Stimulated activated CD8-positive, alpha-beta memory T cell treated with anti-CD3 and anti-CD28 coated beads, Interleukin-12 subunit alpha, Interleukin-12 subunit beta, amount 100 ng/mL, for 24 hours (primary cell): ENCODE data around the gene STARD5.
"Not testable (repeated sequence)": the region's sequence is repeated elsewhere in the genome, so short reads cannot be mapped to it uniquely, and the experiment has no call there.

Experiments used
- DNase-seq: peaks from one replicate; pipeline ENCODE4 v3.0.0-alpha.2; 2020; ENCODE audit errors: extremely low read depth

STARD5 gene, protein sequence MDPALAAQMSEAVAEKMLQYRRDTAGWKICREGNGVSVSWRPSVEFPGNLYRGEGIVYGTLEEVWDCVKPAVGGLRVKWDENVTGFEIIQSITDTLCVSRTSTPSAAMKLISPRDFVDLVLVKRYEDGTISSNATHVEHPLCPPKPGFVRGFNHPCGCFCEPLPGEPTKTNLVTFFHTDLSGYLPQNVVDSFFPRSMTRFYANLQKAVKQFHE

DNA sequence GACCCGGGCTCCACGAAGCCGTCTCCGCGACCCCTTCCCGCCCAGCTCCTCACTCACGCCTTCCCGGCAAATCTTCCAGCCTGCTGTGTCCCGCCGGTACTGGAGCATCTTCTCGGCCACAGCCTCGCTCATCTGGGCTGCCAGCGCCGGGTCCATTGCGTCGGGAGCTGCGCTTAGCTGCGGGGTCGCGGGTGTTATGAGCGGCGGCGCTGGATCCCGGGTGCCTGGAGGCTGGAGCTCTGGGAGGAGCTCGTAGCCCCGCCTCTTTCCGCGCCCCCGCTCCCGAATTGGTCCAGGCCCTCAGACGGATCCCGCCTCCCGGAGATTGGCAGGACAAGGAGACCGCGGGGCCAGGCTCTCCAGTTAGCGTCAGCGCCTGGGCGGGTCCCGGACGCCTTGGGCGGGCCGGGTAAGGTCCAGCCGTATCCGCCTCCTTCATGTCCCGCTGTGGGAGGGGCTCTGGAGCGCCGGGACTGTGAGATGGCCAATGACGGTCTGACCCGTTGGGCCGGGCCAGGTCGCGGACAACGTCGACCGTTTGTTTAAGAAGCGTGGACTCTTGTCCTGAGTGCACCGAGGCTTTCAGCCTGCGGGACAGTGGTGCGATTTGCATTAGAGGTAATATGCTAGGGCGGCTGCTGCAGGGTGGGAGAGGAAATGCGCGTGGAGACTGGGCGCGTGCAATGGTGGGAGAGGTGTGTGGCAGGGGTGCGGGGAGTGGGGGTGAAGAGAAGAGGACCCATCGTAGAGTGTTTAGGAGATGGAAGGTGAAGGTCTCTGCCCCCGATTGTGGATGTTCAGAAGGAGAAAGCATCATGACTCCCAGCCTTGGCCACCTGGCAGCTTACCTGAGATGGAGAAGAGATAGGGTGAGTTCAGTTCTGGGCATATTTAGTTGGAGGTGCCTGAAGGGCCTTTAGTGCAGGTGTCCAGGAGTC is at the start of gene STARD5:
STARD5 (minus strand) TSS at position 198 of the 938 bp plus-strand sequence; CDS start at position 156, 42 bp downstream.
- DNase-seq, result peak; percentile 95

DNA sequence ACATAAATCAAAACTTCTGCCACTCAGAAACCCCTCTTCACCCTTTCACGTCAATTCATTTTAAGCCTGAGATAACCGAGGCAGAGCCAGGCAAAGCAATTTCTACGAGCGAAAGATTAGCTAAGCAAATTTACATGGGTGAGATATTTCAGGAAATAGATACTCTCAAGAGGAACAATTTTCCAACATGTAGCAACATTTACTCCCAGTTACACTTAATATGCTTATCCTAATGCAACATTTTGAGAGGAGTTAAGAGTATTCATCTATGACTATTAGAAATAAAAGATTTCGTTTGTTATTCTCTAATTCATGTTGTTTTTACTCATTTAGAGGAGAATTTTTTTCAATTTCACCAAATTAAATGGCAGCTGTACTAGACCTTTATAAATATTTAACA is 49.2 kb upstream of the STARD5 start:
- DNase-seq, result no peak

DNA sequence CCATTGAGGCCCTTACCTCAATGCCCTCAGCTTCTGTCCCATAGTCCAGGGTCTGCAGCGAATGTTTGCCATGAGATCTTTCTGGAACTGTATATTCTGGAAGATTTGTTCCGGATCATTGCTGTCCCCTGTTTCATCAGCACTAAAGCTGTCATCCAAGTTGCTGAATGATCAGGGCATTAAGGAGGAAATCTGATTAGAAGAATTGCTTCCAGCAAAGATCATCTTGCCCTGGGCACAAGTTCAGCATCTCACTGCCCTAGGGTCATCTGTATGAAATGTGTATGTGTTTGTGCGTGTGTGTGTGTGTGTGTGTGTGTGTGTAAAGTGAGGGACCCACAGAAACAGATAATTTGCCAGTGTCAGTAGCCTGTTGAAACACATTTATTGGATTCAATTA is 48.6 kb upstream of the STARD5 start:
- no peak for DNase-seq

DNA sequence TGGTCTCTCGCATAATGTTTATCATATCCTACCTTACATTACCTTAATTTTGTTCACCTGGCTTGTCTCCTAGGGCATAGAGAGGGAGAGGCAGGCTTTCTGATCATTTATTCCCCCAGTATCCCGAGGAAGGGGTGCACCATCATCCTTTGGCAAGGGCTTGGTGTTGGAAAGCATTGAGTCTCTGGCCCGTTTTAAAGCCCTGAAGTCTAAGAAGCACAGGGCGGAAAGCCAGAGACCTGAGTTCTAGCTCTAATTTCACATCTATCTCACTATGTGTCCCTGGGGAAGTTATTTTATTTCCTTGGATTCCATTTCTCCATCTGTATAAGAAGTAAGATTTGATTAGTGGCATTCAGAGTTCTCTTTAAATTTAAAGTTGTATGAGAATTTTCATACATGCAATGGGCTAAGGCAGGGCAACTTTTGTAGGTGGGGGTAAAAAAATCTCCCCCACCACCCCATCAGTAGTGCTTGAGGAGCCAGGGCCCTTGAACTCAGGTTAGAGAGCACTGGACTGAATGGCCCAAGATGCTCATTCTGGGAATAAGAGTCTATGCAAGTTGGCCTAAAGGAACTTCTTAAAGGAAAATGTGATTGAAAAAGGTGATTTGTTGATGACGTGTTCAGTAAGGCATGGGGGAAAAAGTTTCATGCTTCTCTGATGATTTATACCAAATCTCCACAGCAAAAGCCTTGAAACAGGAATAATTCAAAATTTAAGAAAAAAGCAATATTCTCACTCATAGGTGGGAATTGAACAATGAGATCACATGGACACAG is 40.0 kb upstream of the STARD5 start:
- no peak for DNase-seq

DNA sequence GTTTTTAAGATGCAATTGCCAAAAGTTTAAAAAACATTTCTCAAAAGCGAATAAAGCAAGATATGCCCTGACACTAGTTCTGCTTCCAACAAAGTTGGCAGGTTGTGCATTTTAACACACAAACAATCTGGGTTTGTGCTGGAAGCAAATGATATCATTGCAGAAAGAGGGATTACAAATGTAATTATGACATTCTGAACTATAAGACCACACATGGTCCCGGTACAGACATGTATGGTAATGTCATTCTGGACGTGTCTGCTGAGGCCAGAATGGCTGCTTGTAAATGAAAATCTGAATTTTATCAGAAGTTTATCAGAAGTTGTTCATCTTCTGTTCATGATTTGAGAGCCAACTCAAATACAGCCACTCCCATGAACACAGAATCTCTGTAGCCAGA is 39.3 kb upstream of the STARD5 start:
- no peak for DNase-seq

DNA sequence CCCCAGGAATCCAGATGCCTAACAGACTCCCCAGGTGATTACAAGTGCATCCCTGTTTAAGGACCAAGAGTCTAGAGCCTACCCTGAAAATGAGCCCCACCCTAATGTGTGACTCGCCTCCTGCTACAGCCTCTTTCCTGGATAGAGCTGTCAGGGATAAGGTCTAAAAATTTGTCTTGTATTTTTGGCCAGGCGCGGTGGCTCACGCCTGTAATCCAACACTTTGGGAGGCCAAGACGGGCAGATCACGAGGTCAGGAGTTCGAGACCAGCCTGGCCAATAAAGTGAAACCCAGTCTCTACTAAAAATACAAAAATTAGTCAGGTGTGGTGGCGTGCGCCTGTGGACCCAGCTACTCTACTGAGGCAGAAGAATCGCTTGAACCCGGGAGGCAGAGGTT is 38.8 kb upstream of the STARD5 start:
- no peak for DNase-seq

DNA sequence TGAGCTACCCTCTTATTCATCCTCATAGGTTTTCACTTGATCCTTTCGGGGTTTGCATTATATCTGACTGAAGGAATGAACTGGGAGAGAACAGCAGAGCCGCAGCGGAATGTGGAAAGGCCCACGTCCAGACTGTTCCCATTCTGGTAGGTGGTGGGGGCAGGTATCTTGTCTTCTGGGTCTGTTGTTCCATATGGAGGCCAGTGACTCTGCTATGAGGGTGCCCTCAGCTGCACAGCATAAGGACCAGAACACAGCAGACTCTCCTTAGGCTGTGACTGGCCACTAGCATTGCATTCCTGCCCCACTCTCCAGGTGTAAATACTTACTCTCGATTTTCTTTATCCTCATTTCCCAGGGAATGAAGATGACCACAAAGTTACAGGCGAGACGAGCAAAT is 38.0 kb upstream of the STARD5 start:
- DNase-seq, result no peak

DNA sequence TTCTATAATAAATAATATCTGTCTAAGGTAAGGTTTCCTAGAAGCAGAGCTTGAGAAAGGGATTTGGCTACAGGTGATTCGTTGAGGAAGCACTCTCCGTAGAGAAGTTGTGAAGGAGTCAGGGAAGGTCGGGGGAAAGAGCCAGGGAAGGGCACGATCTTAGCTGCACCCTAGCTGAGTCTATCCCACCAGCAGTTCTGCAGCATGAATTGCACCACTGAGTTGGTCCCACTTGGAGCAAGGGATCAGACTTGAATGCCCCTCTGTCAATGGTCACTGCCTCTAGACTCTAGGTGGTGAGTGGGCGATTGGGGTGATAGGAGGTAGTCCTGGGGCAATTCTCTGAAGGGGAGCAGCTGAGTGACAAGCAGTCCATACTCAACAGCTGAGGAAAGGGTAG is 36.5 kb upstream of the STARD5 start:
- no peak for DNase-seq

GRCh38 chr15:81358248-81358647 is 34.3 kb upstream of the STARD5 start:
- DNase-seq, result no peak

DNA sequence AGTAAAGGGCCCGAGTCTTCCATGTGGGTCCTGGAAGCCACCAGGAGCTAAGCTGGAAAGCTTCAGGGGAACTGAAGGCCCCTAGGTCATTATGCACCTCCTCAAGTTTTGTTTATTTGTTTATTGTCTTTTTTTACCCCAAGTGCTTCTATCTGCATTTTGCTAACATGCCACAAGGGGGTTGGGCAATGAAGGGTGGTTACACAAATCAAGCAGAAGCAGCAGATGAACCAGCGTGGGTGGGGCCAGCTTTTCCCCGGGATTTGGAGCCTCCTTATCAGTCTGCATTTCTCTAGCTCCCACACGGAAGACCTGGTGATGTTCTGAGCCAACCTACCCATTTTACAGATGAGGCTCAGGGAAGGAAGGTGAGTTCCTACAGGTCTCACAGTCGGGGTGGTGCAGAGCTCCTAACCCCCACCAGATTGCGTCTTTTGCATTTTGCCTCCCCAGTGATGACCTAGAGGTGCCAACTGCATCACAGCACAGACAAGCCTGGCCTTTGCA is 33.3 kb upstream of the STARD5 start:
- no peak for DNase-seq

- no peak for DNase-seq
Measured at GRCh38 chr15:81356252-81356651, 32.3 kb upstream of the STARD5 start.

- DNase-seq, result no peak
Measured at GRCh38 chr15:81351651-81352050, 27.7 kb upstream of the STARD5 start.

DNA sequence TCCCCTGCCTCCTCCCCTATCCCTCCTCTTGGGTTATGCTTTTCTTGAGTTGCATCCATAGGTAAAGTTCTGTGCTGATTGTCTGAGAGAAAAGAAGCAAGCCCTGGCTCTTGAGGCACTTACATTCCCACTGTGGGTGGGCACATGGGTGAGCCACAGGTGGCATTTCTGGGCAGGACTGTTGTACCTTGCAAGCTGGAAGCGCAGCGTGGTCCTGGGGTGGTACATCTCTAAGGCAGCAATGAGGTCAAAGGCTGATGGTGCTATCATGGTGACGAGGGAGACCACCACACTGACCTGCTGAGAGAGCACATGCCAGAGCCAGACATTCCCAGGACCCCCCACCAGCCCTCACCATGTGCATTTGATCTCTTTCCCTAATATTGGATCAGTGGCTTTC is 25.3 kb upstream of the STARD5 start:
- no peak for DNase-seq

DNA sequence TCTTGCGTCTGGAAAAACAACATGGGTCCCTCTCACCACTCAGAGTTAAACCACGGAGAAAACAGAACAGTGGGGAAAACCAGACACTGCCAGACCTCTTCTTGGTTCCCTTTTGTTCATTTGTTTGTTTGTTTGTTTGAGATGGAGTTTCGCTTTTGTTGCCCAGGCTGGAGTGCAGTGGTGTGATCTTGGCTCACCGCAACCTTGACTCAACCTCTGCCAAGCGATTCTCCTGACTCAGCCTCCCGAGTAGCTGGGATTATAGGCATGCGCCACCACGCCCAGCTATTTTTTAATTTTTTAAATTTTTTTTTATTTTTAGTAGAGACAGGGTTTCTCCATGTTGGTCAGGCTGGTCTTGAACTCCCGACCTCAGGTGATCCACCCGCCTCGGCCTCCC is 24.8 kb upstream of the STARD5 start:
- not testable (repeated sequence) for DNase-seq

- DNase-seq, result no peak
Measured at GRCh38 chr15:81347910-81348309, 24.0 kb upstream of the STARD5 start.

- no peak for DNase-seq
Measured at GRCh38 chr15:81346611-81347010, 22.7 kb upstream of the STARD5 start.

GRCh38 chr15:81343371-81343770 is 19.4 kb upstream of the STARD5 start:
- DNase-seq, result no peak

DNA sequence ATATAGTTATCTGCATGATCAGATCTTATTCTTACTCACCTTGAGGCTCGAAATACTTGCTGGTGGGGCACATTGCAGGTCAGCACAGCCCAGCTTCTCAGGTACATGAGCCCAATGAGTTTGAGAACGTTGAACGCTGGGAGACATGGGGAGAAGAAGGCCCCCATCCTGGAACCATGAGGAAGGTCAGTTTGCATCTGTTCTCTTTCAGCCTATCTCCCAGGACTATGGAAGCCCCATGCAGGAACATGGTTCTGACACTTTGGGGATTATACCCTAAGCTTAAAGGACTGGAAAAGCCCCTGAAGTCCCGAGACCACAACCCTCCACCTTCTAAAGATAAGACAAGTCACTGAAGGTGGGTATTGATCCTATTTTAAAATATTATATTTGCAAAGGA is 17.4 kb upstream of the STARD5 start:
- no peak for DNase-seq

DNA sequence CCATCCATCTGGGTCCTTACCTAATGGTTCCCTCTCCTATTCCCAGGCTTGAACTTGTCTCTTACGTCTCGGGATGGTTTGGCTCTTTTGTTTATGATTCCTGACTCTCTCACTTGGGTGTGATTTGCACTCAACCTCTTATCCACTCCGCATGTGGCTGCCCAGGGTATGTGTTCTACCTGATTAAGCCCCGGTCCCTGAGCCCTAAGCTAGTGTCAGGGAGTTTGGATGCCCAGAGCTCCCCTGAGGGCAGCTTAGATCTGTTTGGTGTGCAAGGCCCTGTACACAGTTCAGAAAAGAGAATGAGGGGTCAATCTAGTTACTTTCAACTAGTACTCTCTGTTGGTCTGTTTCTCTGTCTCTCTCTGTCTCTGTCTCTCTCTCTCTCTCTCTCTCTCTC is 15.9 kb upstream of the STARD5 start:
- no peak for DNase-seq

DNA sequence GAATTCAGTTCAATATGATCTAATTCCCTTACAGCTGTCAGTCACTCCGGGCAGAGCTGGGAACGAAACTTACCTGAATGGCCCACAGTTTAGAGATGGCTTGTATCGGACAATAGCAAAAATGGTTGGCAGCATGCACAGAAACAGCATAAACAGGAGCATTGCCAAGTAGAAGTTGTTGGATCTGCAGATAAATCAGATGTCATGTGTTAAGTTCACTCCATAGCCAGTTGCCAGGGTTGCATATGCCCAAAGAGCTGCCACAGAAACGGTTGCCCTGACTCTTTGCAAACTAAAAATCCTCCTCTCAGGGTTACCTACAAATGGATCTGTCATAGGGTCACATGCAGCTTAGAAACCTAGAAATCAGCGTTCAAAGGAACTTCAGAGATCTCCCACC is 15.4 kb upstream of the STARD5 start:
- DNase-seq, result no peak

- no peak for DNase-seq
Measured at GRCh38 chr15:81338170-81339007, 14.4 kb upstream of the STARD5 start.
